Astrocyte of the cerebellum (primary cell): ENCODE results near the gene GALT.

Experiments used
- DNase-seq: peaks from one replicate; pipeline ENCODE4 v3.0.0-alpha.2; 2011; ENCODE audit warnings: low read depth
- H3K4me3 ChIP-seq: 2 replicates; pipeline ENCODE4 v1.5.1; 2011; ENCODE audit warnings: mild to moderate bottlenecking, low read depth, low read length, moderate library complexity
- in situ Hi-C: cut with HindIII; loops from 2 replicates; pipeline ENCODE4 v1.10.0; 2017; ENCODE audit warnings: low sequenced_read_pairs
- TF ChIP-seq, protein P1 (sequence below): IDR thresholded peaks from 2 replicates; pipeline ENCODE4 v1.5.1; 2012; ENCODE audit warnings: low read length, low read depth, moderate library complexity, mild to moderate bottlenecking; ENCODE audit errors: missing control alignments

Gene GALT

DNA sequence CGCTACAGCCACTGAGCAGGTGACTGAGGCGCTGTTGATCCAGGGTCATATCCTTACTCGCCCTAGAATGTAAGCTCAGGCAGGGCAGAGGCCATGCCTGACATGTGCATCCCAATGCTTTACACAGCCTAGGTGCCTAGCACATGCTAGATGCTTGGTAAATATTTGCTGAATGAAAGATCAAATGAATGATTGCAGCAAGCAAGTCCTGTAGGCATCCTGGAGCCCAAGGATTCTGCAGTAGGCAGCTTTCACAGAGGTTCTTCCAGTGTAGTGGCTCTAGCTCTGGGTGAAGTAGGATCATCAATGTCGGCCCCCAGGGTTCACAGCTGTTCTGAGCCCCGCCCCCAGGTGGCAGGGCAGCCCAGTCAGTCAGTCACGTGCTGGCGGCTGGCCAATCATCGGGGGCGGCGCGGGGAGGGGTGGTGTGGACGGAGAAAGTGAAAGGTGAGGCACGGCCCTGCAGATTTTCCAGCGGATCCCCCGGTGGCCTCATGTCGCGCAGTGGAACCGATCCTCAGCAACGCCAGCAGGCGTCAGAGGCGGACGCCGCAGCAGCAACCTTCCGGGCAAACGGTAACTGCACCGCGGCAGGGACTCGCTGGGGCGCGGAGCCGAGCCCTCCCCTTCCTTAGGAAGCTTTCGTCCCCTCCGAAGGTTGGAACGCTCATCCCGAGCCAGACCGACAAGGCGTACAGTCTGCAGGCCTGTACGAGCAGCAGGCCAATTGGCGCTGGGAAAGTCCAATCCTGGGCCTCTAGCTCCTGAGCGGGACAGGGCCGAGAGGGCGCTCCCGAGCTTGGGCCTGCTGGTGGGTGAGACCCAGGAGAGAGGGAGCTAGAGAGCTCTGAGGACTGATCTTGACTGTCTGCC, at the start of gene GALT:
Gene GALT, plus strand, starts transcription at position 465 of the 873 bp plus-strand sequence. Its CDS starts 30 bp downstream, at position 495.
- TF ChIP-seq, protein P1, sequence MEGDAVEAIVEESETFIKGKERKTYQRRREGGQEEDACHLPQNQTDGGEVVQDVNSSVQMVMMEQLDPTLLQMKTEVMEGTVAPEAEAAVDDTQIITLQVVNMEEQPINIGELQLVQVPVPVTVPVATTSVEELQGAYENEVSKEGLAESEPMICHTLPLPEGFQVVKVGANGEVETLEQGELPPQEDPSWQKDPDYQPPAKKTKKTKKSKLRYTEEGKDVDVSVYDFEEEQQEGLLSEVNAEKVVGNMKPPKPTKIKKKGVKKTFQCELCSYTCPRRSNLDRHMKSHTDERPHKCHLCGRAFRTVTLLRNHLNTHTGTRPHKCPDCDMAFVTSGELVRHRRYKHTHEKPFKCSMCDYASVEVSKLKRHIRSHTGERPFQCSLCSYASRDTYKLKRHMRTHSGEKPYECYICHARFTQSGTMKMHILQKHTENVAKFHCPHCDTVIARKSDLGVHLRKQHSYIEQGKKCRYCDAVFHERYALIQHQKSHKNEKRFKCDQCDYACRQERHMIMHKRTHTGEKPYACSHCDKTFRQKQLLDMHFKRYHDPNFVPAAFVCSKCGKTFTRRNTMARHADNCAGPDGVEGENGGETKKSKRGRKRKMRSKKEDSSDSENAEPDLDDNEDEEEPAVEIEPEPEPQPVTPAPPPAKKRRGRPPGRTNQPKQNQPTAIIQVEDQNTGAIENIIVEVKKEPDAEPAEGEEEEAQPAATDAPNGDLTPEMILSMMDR = peak; percentile 67
- DNase-seq = peak; percentile 23
- in situ Hi-C loops = no loop called here
- peak within 1 kb of the TSS; percentile 54 for H3K4me3 ChIP-seq

DNA sequence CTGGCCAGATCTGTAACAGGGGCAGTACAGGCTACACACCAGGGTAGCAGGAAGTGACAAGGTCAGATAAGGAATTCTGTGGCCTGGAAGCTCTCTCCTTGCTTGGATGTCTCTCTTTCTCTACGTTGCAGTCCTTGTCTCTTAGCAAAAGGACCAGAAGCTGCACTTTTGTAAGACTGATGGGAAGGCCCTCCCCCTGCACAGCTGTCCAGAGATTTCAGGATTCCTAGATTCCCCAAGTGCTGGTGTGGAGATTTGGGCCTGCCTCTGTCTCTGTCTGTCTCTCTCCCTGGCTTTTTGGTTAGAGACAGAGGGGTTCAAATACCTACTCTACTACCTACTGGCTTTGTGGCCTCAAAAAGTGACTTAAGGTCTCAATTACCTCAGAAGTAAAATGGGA, 46.9 kb upstream of the GALT start:
- in situ Hi-C loops = no loop called here
- DNase-seq = no peak
- TF ChIP-seq, protein P1 = no peak
- H3K4me3 ChIP-seq = no peak overlapping the region

DNA sequence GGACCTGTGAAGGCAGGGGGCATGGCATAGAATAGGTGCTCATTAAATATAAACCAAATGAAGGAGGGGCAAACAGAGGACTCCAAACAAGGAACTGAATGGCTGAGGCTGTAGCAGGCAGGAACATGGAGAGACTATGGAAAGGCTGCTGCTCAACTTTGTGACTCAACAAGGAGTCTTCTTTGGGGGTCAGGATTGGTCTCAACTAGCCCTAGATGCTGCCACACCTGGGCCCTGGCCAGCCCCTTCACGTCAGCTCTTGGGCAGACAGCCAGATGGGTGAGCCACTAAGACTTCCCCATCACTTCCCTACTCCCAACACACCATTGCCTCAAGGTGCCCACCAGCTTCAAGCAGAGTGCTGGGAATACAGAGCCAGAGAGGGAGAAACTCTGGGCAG, 45.6 kb upstream of the GALT start:
- H3K4me3 ChIP-seq = no peak overlapping the region
- TF ChIP-seq, protein P1 = no peak
- no peak for DNase-seq
- in situ Hi-C loops = no loop called here

DNA sequence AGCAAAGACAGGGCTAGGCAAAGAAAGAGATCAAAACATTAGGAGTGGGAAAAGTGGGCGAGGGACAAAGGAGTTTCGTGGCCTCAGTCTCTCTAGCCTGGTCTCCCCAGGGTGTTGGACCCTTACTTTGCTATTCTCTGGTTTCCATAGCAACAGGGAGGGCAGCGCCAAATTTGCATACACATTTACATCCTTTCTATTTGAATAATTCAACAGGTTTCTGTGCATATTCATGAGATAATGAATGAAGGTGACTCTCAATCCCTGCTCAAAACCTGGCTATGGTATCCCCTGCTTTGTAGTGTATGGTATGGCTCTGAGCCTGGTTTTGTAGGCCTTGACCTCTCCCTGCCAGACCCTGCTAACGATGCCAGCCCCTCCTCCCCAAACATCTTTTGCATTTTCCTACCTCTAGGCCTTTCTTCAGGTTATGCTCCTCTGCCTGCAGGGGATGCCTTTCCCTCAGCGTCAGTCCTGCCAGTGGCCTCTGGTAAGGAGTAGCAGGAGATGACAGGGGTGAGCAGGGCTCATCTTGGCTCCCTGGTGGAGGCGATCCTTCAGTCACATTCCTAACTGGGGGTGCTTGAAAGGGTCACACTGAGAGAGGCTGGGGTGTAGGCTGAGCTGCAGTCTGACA, 44.4 kb upstream of the GALT start:
- TF ChIP-seq, protein P1 = no peak
- in situ Hi-C loops = no loop called here
- DNase-seq = no peak
- no peak overlapping the region for H3K4me3 ChIP-seq

DNA sequence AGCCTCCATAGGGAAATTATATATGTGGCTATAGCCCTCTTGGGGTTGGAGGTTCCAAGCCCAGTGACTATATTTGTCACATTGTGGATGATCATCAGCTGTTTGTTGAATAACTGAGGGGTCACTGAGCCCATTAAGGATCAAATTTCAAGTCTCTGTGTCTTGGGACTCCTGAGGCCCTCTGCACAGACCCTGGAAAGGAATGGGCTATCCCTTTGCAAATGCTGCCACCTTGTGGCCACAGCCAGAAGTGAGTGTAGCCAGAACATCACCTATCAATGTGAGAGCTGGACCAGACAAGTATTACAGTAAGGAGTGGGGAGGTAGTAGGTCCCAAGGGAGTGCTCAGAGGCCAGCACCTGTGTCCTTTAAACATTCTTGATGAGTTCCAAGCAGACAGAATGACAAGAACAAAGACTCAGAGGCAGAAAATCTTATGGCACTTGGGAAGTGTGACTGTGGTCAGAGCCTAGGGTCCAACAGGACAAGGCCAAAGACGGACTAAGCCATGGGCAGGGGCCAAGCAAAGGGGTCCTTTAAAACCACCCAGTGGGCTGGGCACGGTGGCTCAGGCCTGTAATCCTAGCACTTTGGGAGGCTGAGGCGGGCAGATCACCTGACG, 42.8 kb upstream of the GALT start:
- in situ Hi-C loops = no loop called here
- TF ChIP-seq, protein P1 = peak; percentile 90
- DNase-seq = peak; percentile 54
- no peak overlapping the region for H3K4me3 ChIP-seq

DNA sequence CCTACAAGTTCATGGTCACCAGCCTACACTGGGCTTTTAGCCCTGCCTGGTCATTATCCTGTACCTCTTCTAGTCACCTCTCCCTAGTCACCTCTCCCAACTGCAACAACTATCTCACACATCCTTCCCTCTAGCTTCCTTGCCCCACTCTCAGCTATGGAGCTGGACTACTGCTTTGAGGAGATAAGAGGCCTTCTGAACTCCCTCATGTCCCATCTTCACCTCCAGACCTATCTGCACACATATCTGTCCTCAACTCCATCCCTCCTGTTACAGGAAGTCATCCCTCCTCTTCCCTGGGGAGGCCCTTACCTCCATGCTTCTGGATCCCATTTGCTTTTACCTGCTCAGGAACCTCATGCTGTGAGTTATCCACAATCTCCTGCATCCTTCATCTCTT, 40.3 kb upstream of the GALT start:
- no peak for DNase-seq
- in situ Hi-C loops = no loop called here
- TF ChIP-seq, protein P1 = no peak
- H3K4me3 ChIP-seq = no peak overlapping the region
